ENCODE measurements around the gene POU2AF1. TPM values are rescaled to one million over a fixed set of nuclear protein-coding genes. Genes with fewer than 3 reads are reported as not detected.

Gene POU2AF1
- total and polyA plus RNA-seq, 2 donors (not counting 1 experiment from before 2014, with no cell fraction given) = 0.17 TPM; not detected in 1

GRCh38 chr11:111370902-111371578, 8.0 kb downstream of the POU2AF1 start:
- Histone ChIP-seq H3K4me1 (ENCODE audit: control insufficient read depth, extremely low read depth, insufficient read depth, low read length) (no peaks in the 10 kb centered on the region), H3K27me3 (ENCODE audit: control insufficient read depth, insufficient read depth, low read length) (peaks cover 8% of the 10 kb centered on the region), H2AFZ (ENCODE audit: low read length) (no peak overlapping the region), H4K20me1 (ENCODE audit: control insufficient read depth, extremely low read depth, insufficient read depth, low read length) (no peaks in the 10 kb centered on the region), H3K9me3 (ENCODE audit: control insufficient read depth, insufficient read depth, low read depth, low read length) (no peaks in the 10 kb centered on the region), H3K36me3 (ENCODE audit: control insufficient read depth, insufficient read depth, low read length) (no peaks in the 10 kb centered on the region), H3K4me2 (ENCODE audit: extremely low read depth, insufficient read depth, low read length) (no peak overlapping the region), H3K27ac (ENCODE audit: insufficient read depth, low read length) (no peak overlapping the region), H3K9ac (ENCODE audit: insufficient read depth, low read length) (no peak overlapping the region), H3K4me3 (replicated peaks in 1 of 4; ENCODE audit: control extremely low read depth in 1 of 4, insufficient read depth in 1 of 4, low read depth in 3 of 4, low read length in 4 of 4) (no peak overlapping the region), H3K79me2 (ENCODE audit: control insufficient read depth, insufficient read depth, low read length) (no peaks in the 10 kb centered on the region)
- no peak for DNase-seq (ENCODE audit: low read depth in 2 of 2)
- TF ChIP-seq EZH2 (IDR thresholded peaks at IDR 0.05; ENCODE audit: low read length, missing control alignments) (no peak), CTCF (conservative IDR thresholded peaks at IDR 0.05 in 1 of 2, IDR thresholded peaks at IDR 0.05 in 1 of 2; ENCODE audit: low read depth in 1 of 2, low read length in 2 of 2) (no peak)

- Histone ChIP-seq H3K36me3 (ENCODE audit: control insufficient read depth, insufficient read depth, low read length) (no peaks in the 10 kb centered on the region), H3K27me3 (ENCODE audit: control insufficient read depth, insufficient read depth, low read length) (peaks cover 8% of the 10 kb centered on the region), H3K79me2 (ENCODE audit: control insufficient read depth, insufficient read depth, low read length) (no peaks in the 10 kb centered on the region), H2AFZ (ENCODE audit: low read length) (no peak overlapping the region), H3K9me3 (ENCODE audit: control insufficient read depth, insufficient read depth, low read depth, low read length) (no peaks in the 10 kb centered on the region), H3K4me2 (ENCODE audit: extremely low read depth, insufficient read depth, low read length) (no peak overlapping the region), H4K20me1 (ENCODE audit: control insufficient read depth, extremely low read depth, insufficient read depth, low read length) (no peaks in the 10 kb centered on the region), H3K9ac (ENCODE audit: insufficient read depth, low read length) (no peak overlapping the region), H3K27ac (ENCODE audit: insufficient read depth, low read length) (no peak overlapping the region), H3K4me1 (ENCODE audit: control insufficient read depth, extremely low read depth, insufficient read depth, low read length) (no peaks in the 10 kb centered on the region), H3K4me3 (replicated peaks in 1 of 4; ENCODE audit: control extremely low read depth in 1 of 4, insufficient read depth in 1 of 4, low read depth in 3 of 4, low read length in 4 of 4) (no peak overlapping the region)
- TF ChIP-seq CTCF (conservative IDR thresholded peaks at IDR 0.05 in 1 of 2, IDR thresholded peaks at IDR 0.05 in 1 of 2; ENCODE audit: low read depth in 1 of 2, low read length in 2 of 2) (no peak), EZH2 (IDR thresholded peaks at IDR 0.05; ENCODE audit: low read length, missing control alignments) (no peak)
- DNase-seq (ENCODE audit: low read depth in 2 of 2) = no peak
Measured at GRCh38 chr11:111370270-111370901, 8.7 kb downstream of the POU2AF1 start.

- no peaks in the 10 kb centered on the region for H3K79me2 ChIP-seq (ENCODE audit: control insufficient read depth, insufficient read depth, low read length)
- no peak overlapping the region for H2AFZ ChIP-seq (ENCODE audit: low read length)
- H3K4me1 ChIP-seq (ENCODE audit: control insufficient read depth, extremely low read depth, insufficient read depth, low read length) = no peaks in the 10 kb centered on the region
- TF ChIP-seq CTCF (conservative IDR thresholded peaks at IDR 0.05 in 1 of 2, IDR thresholded peaks at IDR 0.05 in 1 of 2; ENCODE audit: low read depth in 1 of 2, low read length in 2 of 2) (no peak), EZH2 (IDR thresholded peaks at IDR 0.05; ENCODE audit: low read length, missing control alignments) (no peak)
- H3K4me3 ChIP-seq (replicated peaks in 1 of 4; ENCODE audit: control extremely low read depth in 1 of 4, insufficient read depth in 1 of 4, low read depth in 3 of 4, low read length in 4 of 4) = no peak overlapping the region
- DNase-seq (ENCODE audit: low read depth in 2 of 2) = no peak
- no peaks in the 10 kb centered on the region for H4K20me1 ChIP-seq (ENCODE audit: control insufficient read depth, extremely low read depth, insufficient read depth, low read length)
- H3K27ac ChIP-seq (ENCODE audit: insufficient read depth, low read length) = no peak overlapping the region
- peaks cover 8% of the 10 kb centered on the region for H3K27me3 ChIP-seq (ENCODE audit: control insufficient read depth, insufficient read depth, low read length)
- H3K9me3 ChIP-seq (ENCODE audit: control insufficient read depth, insufficient read depth, low read depth, low read length) = no peaks in the 10 kb centered on the region
- no peaks in the 10 kb centered on the region for H3K36me3 ChIP-seq (ENCODE audit: control insufficient read depth, insufficient read depth, low read length)
- H3K4me2 ChIP-seq (ENCODE audit: extremely low read depth, insufficient read depth, low read length) = no peak overlapping the region
- no peak overlapping the region for H3K9ac ChIP-seq (ENCODE audit: insufficient read depth, low read length)
Measured at GRCh38 chr11:111368285-111368560, 10.9 kb downstream of the POU2AF1 start.
